Measurements from ENCODE around the gene TEF.

DNA sequence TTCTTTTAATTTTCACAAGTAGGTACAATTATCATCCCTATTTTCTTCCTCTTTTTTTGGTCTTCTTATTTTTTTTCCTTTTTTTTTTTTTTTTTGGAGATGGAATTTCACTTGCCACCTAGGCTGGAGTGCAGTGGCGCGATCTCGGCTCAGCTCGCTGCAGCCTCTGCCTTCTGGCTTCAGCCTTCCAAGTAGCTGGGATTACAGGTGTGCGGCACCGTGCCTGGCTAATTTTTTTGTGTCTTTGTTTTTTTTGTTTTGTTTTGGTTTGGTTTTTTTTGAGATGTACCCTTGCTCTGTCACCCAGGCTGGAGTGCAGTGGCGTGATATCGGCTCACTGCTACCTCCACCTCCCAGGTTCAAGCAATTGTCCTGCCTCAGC is 48.2 kb downstream of the TEF start:
- TF ChIP-seq, protein P1, sequence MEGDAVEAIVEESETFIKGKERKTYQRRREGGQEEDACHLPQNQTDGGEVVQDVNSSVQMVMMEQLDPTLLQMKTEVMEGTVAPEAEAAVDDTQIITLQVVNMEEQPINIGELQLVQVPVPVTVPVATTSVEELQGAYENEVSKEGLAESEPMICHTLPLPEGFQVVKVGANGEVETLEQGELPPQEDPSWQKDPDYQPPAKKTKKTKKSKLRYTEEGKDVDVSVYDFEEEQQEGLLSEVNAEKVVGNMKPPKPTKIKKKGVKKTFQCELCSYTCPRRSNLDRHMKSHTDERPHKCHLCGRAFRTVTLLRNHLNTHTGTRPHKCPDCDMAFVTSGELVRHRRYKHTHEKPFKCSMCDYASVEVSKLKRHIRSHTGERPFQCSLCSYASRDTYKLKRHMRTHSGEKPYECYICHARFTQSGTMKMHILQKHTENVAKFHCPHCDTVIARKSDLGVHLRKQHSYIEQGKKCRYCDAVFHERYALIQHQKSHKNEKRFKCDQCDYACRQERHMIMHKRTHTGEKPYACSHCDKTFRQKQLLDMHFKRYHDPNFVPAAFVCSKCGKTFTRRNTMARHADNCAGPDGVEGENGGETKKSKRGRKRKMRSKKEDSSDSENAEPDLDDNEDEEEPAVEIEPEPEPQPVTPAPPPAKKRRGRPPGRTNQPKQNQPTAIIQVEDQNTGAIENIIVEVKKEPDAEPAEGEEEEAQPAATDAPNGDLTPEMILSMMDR (conservative IDR thresholded peaks at IDR 0.05; ENCODE audit: low read length): no peak
- no peak for TF ChIP-seq EZH2phosphoT487 (IDR thresholded peaks at IDR 0.05; ENCODE audit: borderline replicate concordance)

Measured in Loucy (cell line).